ENCODE data around the gene F8. TPM values are rescaled to one million over a fixed set of nuclear protein-coding genes. Genes with fewer than 3 reads are reported as not detected.

The F8 gene
- total RNA-seq, 2 donors from 2014 or later = 5.5 to 6.0 TPM

DNA sequence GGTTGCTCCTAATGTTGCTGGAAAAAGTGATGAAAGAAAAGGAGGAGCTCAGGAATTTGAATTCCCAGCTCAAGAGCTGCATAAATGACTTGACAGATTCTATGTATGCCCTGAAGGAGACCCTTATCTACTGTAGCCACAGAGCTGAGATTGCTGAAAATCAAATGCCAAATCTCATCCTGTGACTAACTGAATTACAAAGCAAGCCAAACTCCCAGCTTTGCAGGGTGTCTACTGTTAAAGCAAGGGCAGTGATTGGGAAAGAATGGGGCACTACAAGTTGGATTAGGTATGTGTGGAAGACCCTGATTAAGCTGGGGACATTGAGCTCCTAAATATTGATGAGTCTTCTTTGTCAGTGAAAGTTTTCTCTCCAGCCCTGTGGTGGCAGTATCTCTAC lies 167.3 kb downstream of the F8 start:
- Histone ChIP-seq H3K9me3 (ENCODE audit: control insufficient read depth, low read length) (no peaks in the 10 kb centered on the region), H3K27ac (ENCODE audit: low read depth, low read length) (no peak overlapping the region), H3K4me1 (ENCODE audit: control insufficient read depth, insufficient read depth, low read length) (no peaks in the 10 kb centered on the region), H3K4me3 (ENCODE audit: low read length) (no peak overlapping the region), H3K27me3 (ENCODE audit: control insufficient read depth, insufficient read depth, low read length, poor library complexity, severe bottlenecking) (no peaks in the 10 kb centered on the region), H3K9ac (ENCODE audit: extremely low read depth, low read length, poor library complexity, severe bottlenecking) (no peak overlapping the region), H3K36me3 (ENCODE audit: control insufficient read depth, insufficient read depth, low read length) (no peaks in the 10 kb centered on the region)
- H3K4me3 Mint-ChIP-seq = no peak overlapping the region
- peaks cover 10% of the 10 kb centered on the region for H3K27me3 Mint-ChIP-seq (ENCODE audit: insufficient read depth)
- H3K4me1 Mint-ChIP-seq = peaks cover 2% of the 10 kb centered on the region
- DNase-seq = peak; percentile 48
- H3K36me3 Mint-ChIP-seq (ENCODE audit: low read depth) = no peaks in the 10 kb centered on the region
- TF ChIP-seq, protein P1, sequence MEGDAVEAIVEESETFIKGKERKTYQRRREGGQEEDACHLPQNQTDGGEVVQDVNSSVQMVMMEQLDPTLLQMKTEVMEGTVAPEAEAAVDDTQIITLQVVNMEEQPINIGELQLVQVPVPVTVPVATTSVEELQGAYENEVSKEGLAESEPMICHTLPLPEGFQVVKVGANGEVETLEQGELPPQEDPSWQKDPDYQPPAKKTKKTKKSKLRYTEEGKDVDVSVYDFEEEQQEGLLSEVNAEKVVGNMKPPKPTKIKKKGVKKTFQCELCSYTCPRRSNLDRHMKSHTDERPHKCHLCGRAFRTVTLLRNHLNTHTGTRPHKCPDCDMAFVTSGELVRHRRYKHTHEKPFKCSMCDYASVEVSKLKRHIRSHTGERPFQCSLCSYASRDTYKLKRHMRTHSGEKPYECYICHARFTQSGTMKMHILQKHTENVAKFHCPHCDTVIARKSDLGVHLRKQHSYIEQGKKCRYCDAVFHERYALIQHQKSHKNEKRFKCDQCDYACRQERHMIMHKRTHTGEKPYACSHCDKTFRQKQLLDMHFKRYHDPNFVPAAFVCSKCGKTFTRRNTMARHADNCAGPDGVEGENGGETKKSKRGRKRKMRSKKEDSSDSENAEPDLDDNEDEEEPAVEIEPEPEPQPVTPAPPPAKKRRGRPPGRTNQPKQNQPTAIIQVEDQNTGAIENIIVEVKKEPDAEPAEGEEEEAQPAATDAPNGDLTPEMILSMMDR (conservative IDR thresholded peaks at IDR 0.05) = no peak
- peaks cover 77% of the 10 kb centered on the region for H3K9me3 Mint-ChIP-seq
- no peak overlapping the region for H3K27ac Mint-ChIP-seq

DNA sequence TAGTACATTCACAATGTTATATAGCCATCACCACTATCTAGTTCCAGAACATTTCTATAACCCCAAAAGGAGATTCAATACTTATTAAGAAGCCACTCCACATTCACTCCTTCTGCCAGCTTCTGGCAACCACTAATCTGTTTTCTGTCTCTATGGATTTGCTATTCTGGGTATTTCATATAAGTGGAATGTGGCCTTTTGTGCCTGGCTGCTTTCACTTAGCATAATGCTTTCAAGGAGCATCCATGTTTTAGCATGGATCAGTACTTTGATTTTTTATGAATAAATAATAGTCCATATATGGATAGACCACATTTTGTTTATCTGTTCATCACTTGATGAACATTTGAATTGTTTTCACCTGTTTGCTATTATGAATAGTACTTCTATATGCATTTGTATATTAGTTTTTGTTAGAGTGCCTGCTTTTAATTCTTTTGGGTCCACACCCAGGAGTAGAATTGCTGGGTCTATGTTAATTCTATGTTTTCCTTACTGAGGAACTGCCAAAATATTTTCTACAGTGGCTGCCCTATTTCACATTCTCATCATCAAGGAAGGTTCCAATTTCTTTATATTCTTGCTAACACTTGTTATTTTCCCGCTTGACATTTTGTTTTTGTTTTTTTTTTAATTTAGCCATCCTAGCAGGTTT lies 171.4 kb downstream of the F8 start:
- no CpG with 5 or more reads among the region's 1 CpG for WGBS, 2 experiments (ENCODE audit: insufficient coverage in 1 of 2, insufficient read length in 1 of 2)
- H3K4me3 ChIP-seq (ENCODE audit: low read length) = no peak overlapping the region

DNA sequence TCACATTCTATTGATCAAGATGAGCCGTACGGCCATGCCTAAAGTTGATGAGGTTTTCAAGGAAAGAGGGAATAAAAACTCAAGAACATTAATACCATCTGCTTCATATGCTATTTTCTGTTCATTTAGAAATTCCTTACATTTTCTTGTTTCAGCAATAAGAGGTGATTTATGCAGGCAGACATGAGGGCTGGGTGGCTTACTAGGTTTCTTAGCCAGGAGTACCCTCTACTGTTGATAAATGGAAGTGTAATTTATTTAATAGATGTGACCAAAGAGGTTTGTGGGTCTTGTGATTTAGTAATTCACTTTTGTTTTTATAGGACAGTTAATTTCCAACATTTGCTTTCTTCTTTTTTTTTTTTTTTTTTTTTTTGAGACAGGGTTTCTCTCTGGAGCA lies 181.7 kb downstream of the F8 start:
- Histone ChIP-seq H3K9me3 (ENCODE audit: control insufficient read depth, low read length) (peaks cover 3% of the 10 kb centered on the region), H3K36me3 (ENCODE audit: control insufficient read depth, insufficient read depth, low read length) (no peaks in the 10 kb centered on the region), H3K4me3 (ENCODE audit: low read length) (no peak overlapping the region), H3K27ac (ENCODE audit: low read depth, low read length) (no peak overlapping the region), H3K4me1 (ENCODE audit: control insufficient read depth, insufficient read depth, low read length) (no peaks in the 10 kb centered on the region), H3K27me3 (ENCODE audit: control insufficient read depth, insufficient read depth, low read length, poor library complexity, severe bottlenecking) (no peaks in the 10 kb centered on the region), H3K9ac (ENCODE audit: extremely low read depth, low read length, poor library complexity, severe bottlenecking) (no peak overlapping the region)
- TF ChIP-seq, protein P1 (conservative IDR thresholded peaks at IDR 0.05) = peak; percentile 68
- WGBS, 2 experiments (ENCODE audit: insufficient coverage in 1 of 2, insufficient read length in 1 of 2) = 83% methylated on average over 2 of the region's 2 CpGs; no CpG with 5 or more reads in 1 of the 2 experiments
- H3K27ac Mint-ChIP-seq = no peak overlapping the region
- no peak overlapping the region for H3K4me3 Mint-ChIP-seq
- no peaks in the 10 kb centered on the region for H3K27me3 Mint-ChIP-seq (ENCODE audit: insufficient read depth)
- no peaks in the 10 kb centered on the region for H3K36me3 Mint-ChIP-seq (ENCODE audit: low read depth)
- no peak for DNase-seq
- peaks cover 44% of the 10 kb centered on the region for H3K9me3 Mint-ChIP-seq
- H3K4me1 Mint-ChIP-seq = no peaks in the 10 kb centered on the region

More for the DNA sequence above, 171.4 kb downstream of the F8 start:
- H3K9ac ChIP-seq (ENCODE audit: extremely low read depth, low read length, poor library complexity, severe bottlenecking) = no peak overlapping the region
- no peak for DNase-seq
- no peaks in the 10 kb centered on the region for H3K4me1 ChIP-seq (ENCODE audit: control insufficient read depth, insufficient read depth, low read length)
- Mint-ChIP-seq H3K36me3 (ENCODE audit: low read depth) (no peaks in the 10 kb centered on the region), H3K27ac (no peak overlapping the region), H3K27me3 (ENCODE audit: insufficient read depth) (peaks cover 2% of the 10 kb centered on the region), H3K4me3 (no peak overlapping the region), H3K9me3 (peaks cover 70% of the 10 kb centered on the region), H3K4me1 (peaks cover 2% of the 10 kb centered on the region)
- H3K36me3 ChIP-seq (ENCODE audit: control insufficient read depth, insufficient read depth, low read length) = no peaks in the 10 kb centered on the region
- no peak overlapping the region for H3K27ac ChIP-seq (ENCODE audit: low read depth, low read length)
- H3K27me3 ChIP-seq (ENCODE audit: control insufficient read depth, insufficient read depth, low read length, poor library complexity, severe bottlenecking) = no peaks in the 10 kb centered on the region
- TF ChIP-seq, protein P1 (conservative IDR thresholded peaks at IDR 0.05) = no peak
- no peaks in the 10 kb centered on the region for H3K9me3 ChIP-seq (ENCODE audit: control insufficient read depth, low read length)
